T-helper 9 cell (primary cell): ENCODE results near the gene AURKAIP1.
A peak's percentile ranks its signal among the peaks of the same experiment; 100 is the strongest.
"Not testable (repeated sequence)": the region's sequence is repeated elsewhere in the genome, so short reads cannot be mapped to it uniquely, and the experiment has no call there.

Experiments
- DNase-seq: peaks from one replicate; pipeline ENCODE4 v3.0.0-alpha.2; 2020

Gene AURKAIP1

GRCh38 chr1:1385339-1385738 lies 10.3 kb upstream of the AURKAIP1 start:
- not testable (repeated sequence) for DNase-seq

- DNase-seq = no peak
Observed at GRCh38 chr1:1381294-1381693, 6.3 kb upstream of the AURKAIP1 start.

DNA sequence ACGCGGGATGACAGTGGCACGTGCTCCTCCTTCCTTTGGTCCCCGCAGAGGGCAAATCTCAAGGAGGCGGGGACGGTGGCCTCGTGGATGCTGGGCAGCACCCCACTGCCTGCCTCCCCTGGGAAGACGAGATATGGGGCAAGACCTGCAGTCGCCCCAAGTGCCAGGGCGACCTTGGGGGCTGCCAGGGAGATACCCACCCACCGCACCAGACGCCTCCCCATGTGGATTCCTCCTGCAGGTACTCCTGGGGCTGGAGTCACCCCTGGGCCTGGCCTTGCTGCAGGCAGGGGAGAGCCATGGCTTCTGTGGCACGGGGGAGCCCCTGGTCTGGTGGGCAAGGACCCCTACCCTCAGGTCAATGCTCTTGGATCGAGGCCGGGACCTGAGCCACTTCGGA lies 5.9 kb upstream of the AURKAIP1 start:
- DNase-seq = no peak

DNA sequence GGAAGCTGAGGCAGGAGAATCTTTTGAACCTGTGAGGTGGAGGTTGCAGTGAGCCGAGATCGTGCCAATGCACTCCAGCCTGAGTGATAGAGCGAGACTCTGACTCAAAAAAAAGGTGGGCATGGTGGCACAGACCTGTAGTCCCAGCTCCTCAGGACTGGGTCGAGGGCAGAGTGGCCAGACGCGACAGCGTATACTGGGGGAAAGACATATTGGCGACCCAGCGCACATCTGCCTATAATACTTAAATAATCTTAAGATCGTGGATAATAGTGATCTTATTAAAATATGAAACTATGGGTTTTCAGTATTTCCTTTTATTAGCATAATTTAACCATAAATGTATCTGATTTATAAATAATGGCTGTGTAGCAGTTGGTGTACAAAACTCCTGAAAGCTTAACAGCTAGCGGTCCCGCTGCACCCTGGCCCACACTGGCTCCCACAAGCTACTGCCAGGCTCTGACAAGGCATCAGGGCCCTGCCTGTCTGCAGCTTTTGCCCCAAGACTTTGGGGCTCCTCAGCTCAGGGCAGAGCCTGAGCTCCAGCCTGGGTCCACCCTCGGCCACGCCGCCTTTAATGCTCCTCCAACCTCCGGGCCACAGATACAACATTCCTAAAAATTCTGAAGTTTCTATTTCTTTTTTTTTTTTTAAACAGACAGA lies 2.7 kb upstream of the AURKAIP1 start:
- DNase-seq = no peak

DNA sequence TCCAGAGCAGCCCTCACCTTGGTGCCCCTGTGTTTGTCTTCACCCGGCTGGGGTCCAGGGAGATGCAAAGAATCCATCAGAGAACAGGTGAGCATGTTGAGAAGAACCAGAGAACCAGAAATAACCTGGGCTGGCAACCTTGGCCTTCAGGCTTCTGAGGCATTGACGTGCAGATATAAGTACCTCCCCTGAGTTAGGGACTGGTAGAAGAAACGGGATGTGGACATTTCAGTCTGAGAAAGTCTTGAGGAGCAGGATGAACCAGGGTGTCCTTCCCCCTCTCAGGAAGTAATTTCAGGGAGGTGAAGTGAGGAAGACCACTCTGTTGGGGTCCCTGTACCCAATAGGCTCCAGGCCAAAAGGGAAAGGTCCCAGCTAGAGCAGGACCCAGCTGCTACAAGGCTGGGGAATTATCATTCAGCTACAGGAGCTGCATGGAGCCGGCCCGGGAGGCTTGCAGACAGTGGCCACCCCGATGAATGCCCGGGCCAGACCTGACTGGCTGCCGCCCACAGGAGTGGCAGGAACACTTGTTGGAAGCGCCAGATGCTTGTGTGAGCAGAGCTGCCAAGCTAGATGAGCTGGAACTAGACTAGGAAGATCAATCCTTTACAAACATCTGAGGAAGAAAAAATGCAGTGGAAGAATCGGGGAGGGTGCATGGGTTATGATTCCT lies 1.7 kb upstream of the AURKAIP1 start:
- DNase-seq = no peak

GRCh38 chr1:1374589-1374928 lies 448 bp downstream of the AURKAIP1 start:
- DNase-seq = no peak

GRCh38 chr1:1373815-1374588 lies 1.0 kb downstream of the AURKAIP1 start:
- DNase-seq = no peak

- no peak for DNase-seq
Observed at GRCh38 chr1:1373051-1373814, 1.8 kb downstream of the AURKAIP1 start.

GRCh38 chr1:1371746-1372711 lies 3.0 kb downstream of the AURKAIP1 start:
- peak; percentile 77 for DNase-seq

DNA sequence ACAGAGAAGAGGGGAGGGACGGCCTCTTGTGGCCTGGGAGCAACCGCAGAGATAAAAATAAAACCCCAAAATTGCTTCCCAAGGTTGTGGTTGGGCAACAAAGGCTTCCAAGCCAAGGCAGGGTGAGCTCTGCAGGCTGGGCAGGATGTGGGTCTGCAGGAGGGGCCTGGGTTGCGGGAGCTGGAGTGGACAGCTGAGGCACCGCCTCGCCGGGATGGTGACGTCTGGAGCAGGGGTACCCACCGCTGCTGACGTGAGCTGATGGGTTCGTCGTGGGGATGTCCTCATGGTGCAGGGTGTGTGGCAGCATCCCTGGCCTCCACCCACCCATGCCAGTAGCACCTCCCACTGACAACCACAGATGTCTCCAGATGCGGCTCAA lies 3.7 kb downstream of the AURKAIP1 start:
- DNase-seq = peak; percentile 73

- DNase-seq = no peak
Observed at GRCh38 chr1:1370771-1371300, 4.2 kb downstream of the AURKAIP1 start.

DNA sequence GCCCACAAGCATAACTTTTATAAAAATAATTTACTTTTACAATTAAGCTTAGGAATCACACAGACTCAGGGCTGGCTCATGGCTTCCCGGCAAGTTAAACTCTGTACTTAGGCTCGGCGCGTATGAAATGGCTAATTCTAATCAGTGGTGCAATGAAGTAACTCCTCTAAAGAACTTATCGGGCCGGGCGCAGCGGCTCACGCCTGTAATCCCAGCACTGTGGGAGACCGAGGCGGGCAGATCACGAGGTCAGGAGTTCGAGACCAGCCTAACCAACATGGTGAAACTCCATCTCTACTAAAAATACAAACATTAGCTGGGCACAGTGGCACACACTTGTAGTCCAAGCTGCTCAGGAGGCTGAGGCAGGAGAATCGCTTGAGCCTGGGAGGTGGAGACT lies 4.9 kb downstream of the AURKAIP1 start:
- not testable (repeated sequence) for DNase-seq

- no peak for DNase-seq
Observed at GRCh38 chr1:1367315-1367714, 7.7 kb downstream of the AURKAIP1 start.

GRCh38 chr1:1366699-1367066 lies 8.3 kb downstream of the AURKAIP1 start:
- DNase-seq = no peak

DNA sequence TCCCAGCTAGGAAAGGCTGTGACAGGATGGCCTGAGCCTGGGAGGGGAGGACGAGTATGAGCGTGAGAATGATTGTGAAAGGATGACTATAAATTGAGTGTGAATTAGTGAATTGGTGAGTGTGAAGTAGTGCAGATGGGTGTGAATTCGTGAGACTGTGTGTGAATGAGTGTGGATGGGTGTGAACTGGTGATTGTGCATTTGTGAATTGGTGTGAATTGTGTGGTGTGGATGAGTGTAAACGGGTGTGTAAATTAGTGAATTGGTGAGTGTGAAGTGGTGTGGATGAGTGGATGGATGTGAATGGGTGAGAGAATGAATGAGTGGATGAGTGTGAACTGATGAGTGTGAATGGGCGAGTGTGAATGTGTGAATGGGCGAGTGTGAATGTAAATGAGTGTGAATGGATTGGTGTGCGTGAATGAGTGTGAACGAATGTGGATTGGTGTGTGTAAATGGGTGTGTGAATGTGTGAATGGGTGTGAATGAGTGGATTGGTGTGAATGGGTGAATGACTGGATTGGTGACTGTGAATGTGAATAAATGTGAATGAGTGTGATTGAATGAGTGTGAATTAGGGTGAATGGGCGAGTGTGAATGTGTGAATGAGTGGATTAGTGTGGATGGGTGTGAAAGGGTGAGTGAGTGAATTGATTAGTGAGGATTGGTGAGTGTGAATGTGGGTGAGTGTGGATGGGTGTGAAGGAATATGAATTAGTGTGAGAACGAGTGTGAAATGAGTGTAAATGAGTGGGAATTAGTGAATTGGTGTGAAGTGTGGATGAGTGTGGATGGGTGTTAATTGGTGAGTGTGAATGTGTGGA lies 8.9 kb downstream of the AURKAIP1 start:
- no peak for DNase-seq

DNA sequence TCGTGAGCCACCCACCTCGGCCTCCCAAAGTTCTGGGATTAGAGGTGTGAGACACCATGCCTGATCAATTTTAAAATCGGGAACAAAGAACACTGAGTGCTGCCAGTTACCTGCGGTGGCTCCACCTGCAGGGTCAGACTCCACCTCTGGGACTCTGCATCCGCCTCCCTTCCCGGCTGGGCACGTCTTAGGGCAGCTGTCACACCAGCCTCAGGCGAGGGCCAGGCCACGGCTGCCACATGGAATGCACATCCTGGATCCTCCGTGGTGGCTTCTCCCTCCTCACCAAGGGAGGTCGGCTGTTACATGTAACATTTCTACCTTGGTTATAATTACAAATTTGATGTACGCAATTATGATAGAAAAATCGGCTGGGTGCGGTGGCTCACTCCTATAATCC lies 10.7 kb downstream of the AURKAIP1 start:
- DNase-seq = no peak

GRCh38 chr1:1361982-1362423 lies 13.0 kb downstream of the AURKAIP1 start:
- DNase-seq = no peak

- no peak for DNase-seq
Observed at GRCh38 chr1:1361233-1361981, 13.6 kb downstream of the AURKAIP1 start.

DNA sequence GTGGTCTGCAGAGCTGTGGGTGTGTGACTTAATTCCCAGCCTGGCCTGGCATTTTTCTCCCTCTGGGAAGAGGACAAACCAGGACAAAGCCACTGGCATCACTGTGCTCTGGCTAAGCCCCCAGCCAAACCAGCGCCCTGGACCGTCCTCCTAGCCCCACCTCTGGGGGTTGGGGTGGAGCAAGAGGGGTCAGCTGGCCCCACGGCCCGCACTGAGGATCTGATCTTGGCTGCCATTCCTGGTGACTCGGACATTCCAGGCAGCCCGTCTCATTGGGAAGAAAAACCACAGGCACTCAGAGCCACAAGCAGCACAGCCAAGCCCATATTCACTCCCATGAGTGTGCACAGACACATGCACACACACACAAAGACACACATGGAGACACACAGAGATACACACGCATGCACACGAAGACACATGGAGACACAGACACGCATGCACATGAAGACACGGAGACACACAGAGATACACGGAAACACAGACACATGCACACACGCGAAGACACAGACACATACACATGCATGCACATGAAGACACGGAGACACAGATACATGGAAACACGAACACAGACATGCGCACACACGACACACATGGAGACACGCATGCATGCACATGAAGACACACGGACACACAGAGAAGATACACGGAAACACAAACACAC lies 14.4 kb downstream of the AURKAIP1 start:
- no peak for DNase-seq
